ENCODE results near the gene OR10A4.

DNA sequence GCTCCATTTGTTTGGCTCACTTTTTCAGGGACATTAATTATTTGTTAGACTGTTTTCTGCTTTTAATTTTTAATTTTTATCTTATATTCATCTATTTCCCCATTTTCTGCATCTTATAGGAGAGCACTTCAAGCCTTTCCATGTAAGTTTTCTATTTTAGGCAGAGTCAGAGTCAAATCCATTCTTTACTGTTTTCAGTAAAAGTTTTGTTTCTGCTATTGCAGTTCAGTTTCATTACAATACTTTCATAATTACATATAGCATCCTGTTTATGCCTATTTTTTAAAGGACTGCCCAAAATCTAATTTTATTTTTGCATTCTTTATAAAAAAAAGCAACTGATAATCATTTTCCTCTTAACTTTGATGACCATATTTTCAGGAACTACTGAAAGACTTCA is 34.7 kb upstream of the OR10A4 start:
- no peak for TF ChIP-seq POLR2AphosphoS5 (IDR thresholded peaks at IDR 0.05)
- TF ChIP-seq, protein P1, sequence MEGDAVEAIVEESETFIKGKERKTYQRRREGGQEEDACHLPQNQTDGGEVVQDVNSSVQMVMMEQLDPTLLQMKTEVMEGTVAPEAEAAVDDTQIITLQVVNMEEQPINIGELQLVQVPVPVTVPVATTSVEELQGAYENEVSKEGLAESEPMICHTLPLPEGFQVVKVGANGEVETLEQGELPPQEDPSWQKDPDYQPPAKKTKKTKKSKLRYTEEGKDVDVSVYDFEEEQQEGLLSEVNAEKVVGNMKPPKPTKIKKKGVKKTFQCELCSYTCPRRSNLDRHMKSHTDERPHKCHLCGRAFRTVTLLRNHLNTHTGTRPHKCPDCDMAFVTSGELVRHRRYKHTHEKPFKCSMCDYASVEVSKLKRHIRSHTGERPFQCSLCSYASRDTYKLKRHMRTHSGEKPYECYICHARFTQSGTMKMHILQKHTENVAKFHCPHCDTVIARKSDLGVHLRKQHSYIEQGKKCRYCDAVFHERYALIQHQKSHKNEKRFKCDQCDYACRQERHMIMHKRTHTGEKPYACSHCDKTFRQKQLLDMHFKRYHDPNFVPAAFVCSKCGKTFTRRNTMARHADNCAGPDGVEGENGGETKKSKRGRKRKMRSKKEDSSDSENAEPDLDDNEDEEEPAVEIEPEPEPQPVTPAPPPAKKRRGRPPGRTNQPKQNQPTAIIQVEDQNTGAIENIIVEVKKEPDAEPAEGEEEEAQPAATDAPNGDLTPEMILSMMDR (IDR thresholded peaks at IDR 0.05 in 8 of 11, conservative IDR thresholded peaks at IDR 0.05 in 3 of 11) = no peak
- TF ChIP-seq POLR2A (IDR thresholded peaks at IDR 0.05) = no peak

All from spleen (tissue), 7 donors.